PC-9 (cell line): ENCODE measurements around the gene SLC9A9.

Experiments used
- EZH2 ChIP-seq: fragments of 200-600 bp; sonication (generic); IDR thresholded peaks from 2 replicates; pipeline ENCODE4 v1.8.0; 2017; ENCODE audit warnings: antibody characterized with exemption, low read depth
- TF ChIP-seq, protein P1 (sequence below): fragments of 200-600 bp; sonication (generic); conservative IDR thresholded peaks from 2 replicates; pipeline ENCODE4 v1.6.1; 2017; ENCODE audit warnings: mixed run types, antibody characterized with exemption, mild to moderate bottlenecking, moderate library complexity

DNA sequence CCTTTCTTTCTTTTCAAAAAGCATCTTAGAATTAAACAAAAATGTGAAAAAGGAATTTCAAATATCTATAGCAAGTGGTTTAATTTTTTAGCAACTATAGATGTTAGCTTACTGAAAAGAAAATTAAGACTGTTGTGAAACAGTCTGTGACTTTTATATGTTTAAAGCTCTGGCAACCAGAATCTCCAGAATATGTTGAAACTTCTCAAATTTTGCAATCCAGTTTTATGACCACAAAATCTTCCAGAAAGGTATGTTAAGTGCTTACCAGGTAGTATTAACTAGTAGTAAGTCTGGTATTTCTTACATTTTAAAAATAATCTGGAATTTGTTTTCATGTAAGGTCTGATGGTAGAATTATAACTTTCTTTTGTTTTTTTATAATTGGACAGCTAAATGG, 235.0 kb downstream of the SLC9A9 start:
- TF ChIP-seq, protein P1, sequence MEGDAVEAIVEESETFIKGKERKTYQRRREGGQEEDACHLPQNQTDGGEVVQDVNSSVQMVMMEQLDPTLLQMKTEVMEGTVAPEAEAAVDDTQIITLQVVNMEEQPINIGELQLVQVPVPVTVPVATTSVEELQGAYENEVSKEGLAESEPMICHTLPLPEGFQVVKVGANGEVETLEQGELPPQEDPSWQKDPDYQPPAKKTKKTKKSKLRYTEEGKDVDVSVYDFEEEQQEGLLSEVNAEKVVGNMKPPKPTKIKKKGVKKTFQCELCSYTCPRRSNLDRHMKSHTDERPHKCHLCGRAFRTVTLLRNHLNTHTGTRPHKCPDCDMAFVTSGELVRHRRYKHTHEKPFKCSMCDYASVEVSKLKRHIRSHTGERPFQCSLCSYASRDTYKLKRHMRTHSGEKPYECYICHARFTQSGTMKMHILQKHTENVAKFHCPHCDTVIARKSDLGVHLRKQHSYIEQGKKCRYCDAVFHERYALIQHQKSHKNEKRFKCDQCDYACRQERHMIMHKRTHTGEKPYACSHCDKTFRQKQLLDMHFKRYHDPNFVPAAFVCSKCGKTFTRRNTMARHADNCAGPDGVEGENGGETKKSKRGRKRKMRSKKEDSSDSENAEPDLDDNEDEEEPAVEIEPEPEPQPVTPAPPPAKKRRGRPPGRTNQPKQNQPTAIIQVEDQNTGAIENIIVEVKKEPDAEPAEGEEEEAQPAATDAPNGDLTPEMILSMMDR: no peak
- no peak for TF ChIP-seq EZH2
